Caco-2 (cell line): ENCODE measurements around the gene DYNLRB1. TPM values are rescaled to one million over a fixed set of nuclear protein-coding genes. Genes with fewer than 3 reads are reported as not detected.

ENCODE experiments used
- BruUV-seq: library from RNA; stranded (reverse); fragments of 400-500 nt; replicated peaks from 2 replicates; lab custom pipeline; 2021; lab: Mats Ljungman, UMichigan
- CTCF ChIA-PET: fragments of 300-600 bp; sonication (Branson Sonifier 250); formaldehyde crosslinking; loops from one replicate; lab custom pipeline; 2022; ENCODE audit warnings: antibody characterized with exemption; lab: Charles Lee
- POLR2A ChIA-PET: fragments of 300-600 bp; sonication (Branson Sonifier 250); formaldehyde crosslinking; loops from one replicate; lab custom pipeline; 2022; ENCODE audit warnings: antibody characterized with exemption; lab: Charles Lee
- DNase-seq, 2 experiments: peaks; one replicate each; pipeline versions ENCODE4 v3.0.0 to v3.0.0-alpha.2; 2020 to 2022
- H3K27me3 ChIP-seq: replicated peaks from 2 replicates; pipeline ENCODE4 v1.6.0; 2011; ENCODE audit warnings: low read length; ENCODE audit not compliant: control insufficient read depth, insufficient read depth
- H3K36me3 ChIP-seq: 2 replicates; pipeline ENCODE4 v1.5.1; 2011; ENCODE audit warnings: low read length; ENCODE audit not compliant: control insufficient read depth, insufficient read depth
- H3K4me1 ChIP-seq: fragments of 250-450 bp; sonication (Bioruptor Pico); 2 replicates; pipeline ENCODE4 v1.5.1; 2020; ENCODE audit warnings: mild to moderate bottlenecking
- H3K4me3 ChIP-seq: 2 replicates; pipeline ENCODE4 v1.5.1; 2011; ENCODE audit warnings: low read depth, mild to moderate bottlenecking, control low read depth, low read length
- H3K9me3 ChIP-seq: fragments of 250-450 bp; sonication (Bioruptor Pico); 2 replicates; pipeline ENCODE4 v1.5.1; 2020; ENCODE audit warnings: mild to moderate bottlenecking, moderate library complexity
- H3K27ac Mint-ChIP-seq: one replicate; pipeline ENCODE4 v1.8.0; 2022; ENCODE audit warnings: mixed read lengths; ENCODE audit not compliant: unreplicated experiment
- H3K27me3 Mint-ChIP-seq: one replicate; pipeline ENCODE4 v1.8.0; 2022; ENCODE audit warnings: mixed read lengths; ENCODE audit not compliant: insufficient read depth, unreplicated experiment
- H3K36me3 Mint-ChIP-seq: one replicate; pipeline ENCODE4 v1.8.0; 2022; ENCODE audit warnings: mild to moderate bottlenecking, mixed read lengths; ENCODE audit not compliant: insufficient read depth, unreplicated experiment
- H3K4me1 Mint-ChIP-seq: one replicate; pipeline ENCODE4 v1.8.0; 2022; ENCODE audit warnings: low read depth, mixed read lengths; ENCODE audit not compliant: unreplicated experiment
- H3K4me3 Mint-ChIP-seq: one replicate; pipeline ENCODE4 v1.8.0; 2022; ENCODE audit warnings: mild to moderate bottlenecking, moderate library complexity, mixed read lengths; ENCODE audit not compliant: unreplicated experiment
- H3K9me3 Mint-ChIP-seq: one replicate; pipeline ENCODE4 v1.8.0; 2022; ENCODE audit warnings: mixed read lengths; ENCODE audit not compliant: unreplicated experiment
- CTCF ChIP-seq, 2 experiments: fragments of 200-600 bp in 1 of 2; IDR thresholded peaks; 1 replicate in 1 of 2; 2 replicates in 1 of 2; pipeline versions ENCODE4 v1.5.1 to v1.8.0; 2011 to 2022; ENCODE audit warnings: antibody characterized with exemption in 1 of 2, control low read depth in 1 of 2, inconsistent platforms in 1 of 2, low read depth in 1 of 2, low read length in 1 of 2, mild to moderate bottlenecking in 1 of 2, moderate library complexity in 1 of 2; ENCODE audit not compliant: insufficient read depth in 1 of 2, severe bottlenecking in 1 of 2, unreplicated experiment in 1 of 2
- intact Hi-C: fragments of 100-400 bp; cut with micrococcal nuclease; formaldehyde crosslinking; loops from one replicate; pipeline ENCODE4 v1.10.0; 2022; ENCODE audit not compliant: unreplicated experiment
- total RNA-seq: library from RNA; stranded (reverse); gene quantifications from 2 replicates; pipeline ENCODE4 v1.2.3, GENCODE V29; 2022

The DYNLRB1 gene
- total RNA-seq, 1 experiment from 2014 or later, result 359 TPM

- Mint-ChIP-seq H3K4me3 (no peak overlapping the region), H3K27me3 (no peaks in the 10 kb centered on the region), H3K4me1 (no peaks in the 10 kb centered on the region), H3K36me3 (peaks cover 5% of the 10 kb centered on the region), H3K9me3 (no peaks in the 10 kb centered on the region), H3K27ac (no peak overlapping the region)
- Histone ChIP-seq H3K4me3 (no peak overlapping the region), H3K4me1 (no peaks in the 10 kb centered on the region), H3K36me3 (no peaks in the 10 kb centered on the region), H3K9me3 (no peaks in the 10 kb centered on the region), H3K27me3 (no peaks in the 10 kb centered on the region)
- DNase-seq, result no peak
- BruUV-seq, result no TSS peak
- TF ChIP-seq CTCF (IDR thresholded peaks at IDR 0.05; ENCODE audit: insufficient read depth in 1 of 2, low read depth in 1 of 2, low read length in 1 of 2, severe bottlenecking in 1 of 2, unreplicated experiment in 1 of 2), result no peak
- CTCF ChIA-PET, result no interaction called here
- POLR2A ChIA-PET, result no interaction called here
- intact Hi-C loops, result no loop called here
Observed at GRCh38 chr20:34560141-34560523, 43.9 kb downstream of the DYNLRB1 start.

GRCh38 chr20:34560614-34561013 lies 44.4 kb downstream of the DYNLRB1 start:
- CTCF ChIA-PET, result no interaction called here
- no peak for DNase-seq
- Mint-ChIP-seq H3K9me3 (no peaks in the 10 kb centered on the region), H3K4me1 (no peaks in the 10 kb centered on the region), H3K4me3 (no peak overlapping the region), H3K27me3 (no peaks in the 10 kb centered on the region), H3K36me3 (peaks cover 5% of the 10 kb centered on the region), H3K27ac (no peak overlapping the region)
- Histone ChIP-seq H3K9me3 (no peaks in the 10 kb centered on the region), H3K4me1 (no peaks in the 10 kb centered on the region), H3K4me3 (no peak overlapping the region), H3K27me3 (no peaks in the 10 kb centered on the region), H3K36me3 (no peaks in the 10 kb centered on the region)
- POLR2A ChIA-PET, result no interaction called here
- no peak for TF ChIP-seq CTCF (IDR thresholded peaks at IDR 0.05; ENCODE audit: insufficient read depth in 1 of 2, low read depth in 1 of 2, low read length in 1 of 2, severe bottlenecking in 1 of 2, unreplicated experiment in 1 of 2)
- BruUV-seq, result no TSS peak
- intact Hi-C loops, result no loop called here

GRCh38 chr20:34561661-34562060 lies 45.4 kb downstream of the DYNLRB1 start:
- H3K36me3 ChIP-seq, result no peaks in the 10 kb centered on the region
- ChIA-PET CTCF (interaction anchor here (0.6 to 2.0 kb wide), 4 partner anchors 23 to 249 kb away, joined by 3 to 17 read pairs (median 4); partner anchors contain the start of gene TP53INP2), POLR2A (no interaction called here)
- H3K4me3 ChIP-seq, result no peak overlapping the region
- DNase-seq, result no peak
- H3K4me1 ChIP-seq, result no peaks in the 10 kb centered on the region
- Mint-ChIP-seq H3K36me3 (peaks cover 5% of the 10 kb centered on the region), H3K27ac (no peak overlapping the region), H3K9me3 (no peaks in the 10 kb centered on the region), H3K4me1 (no peaks in the 10 kb centered on the region), H3K4me3 (no peak overlapping the region), H3K27me3 (no peaks in the 10 kb centered on the region)
- no peaks in the 10 kb centered on the region for H3K27me3 ChIP-seq
- no peaks in the 10 kb centered on the region for H3K9me3 ChIP-seq
- BruUV-seq, result no TSS peak
- TF ChIP-seq CTCF (IDR thresholded peaks at IDR 0.05; ENCODE audit: insufficient read depth in 1 of 2, low read depth in 1 of 2, low read length in 1 of 2, severe bottlenecking in 1 of 2, unreplicated experiment in 1 of 2), result no peak
- intact Hi-C loops, result no loop called here
